IMR-90 (cell line): ENCODE measurements around the gene POU2F1. TPM values are rescaled to one million over a fixed set of nuclear protein-coding genes. Genes with fewer than 3 reads are reported as not detected.

ENCODE experiments used
- ATAC-seq: fragments of 200-7000 bp; cut with Tn5 transposase; 2 replicates; pipeline ENCODE4 v1.9.1; 2020; ENCODE audit warnings: low read depth, mild to moderate bottlenecking, moderate library complexity
- BruUV-seq: library from RNA; stranded (reverse); fragments of 400-500 nt; replicated peaks from 2 replicates; lab custom pipeline; 2021; lab: Mats Ljungman, UMichigan
- CTCF ChIA-PET: fragments of 300-600 bp; formaldehyde crosslinking; extraction: SDS; loops from one replicate; lab custom pipeline; 2021; ENCODE audit warnings: antibody characterized with exemption; lab: Yijun Ruan, JAX
- POLR2A ChIA-PET: fragments of 300-600 bp; sonication (Branson Sonifier 250); formaldehyde crosslinking; loops from one replicate; lab custom pipeline; 2022; ENCODE audit warnings: antibody characterized with exemption; ENCODE audit not compliant: unreplicated experiment; lab: Charles Lee
- DNase-seq: peaks from one replicate; pipeline ENCODE4 v3.0.0; 2013
- H2AFZ ChIP-seq: replicated peaks from 2 replicates; pipeline ENCODE3; 2013; ENCODE audit warnings: low read length, mild to moderate bottlenecking; ENCODE audit not compliant: poor library complexity
- H2AK5ac ChIP-seq: 2 replicates; pipeline ENCODE4 v1.6.1; 2013; ENCODE audit warnings: low read depth, low read length, inconsistent platforms
- H2AK9ac ChIP-seq: replicated peaks from 2 replicates; pipeline ENCODE3; 2013; ENCODE audit warnings: mild to moderate bottlenecking, low read depth, low read length, moderate library complexity; ENCODE audit not compliant: poor library complexity
- H2BK120ac ChIP-seq: 2 replicates; pipeline ENCODE4 v1.6.1; 2013; ENCODE audit warnings: low read depth, low read length, inconsistent platforms
- H2BK15ac ChIP-seq: 3 replicates; pipeline ENCODE4 v1.6.1; 2013; ENCODE audit warnings: low read depth, low read length, inconsistent platforms
- H2BK20ac ChIP-seq: 2 replicates; pipeline ENCODE4 v1.6.1; 2013; ENCODE audit warnings: low read depth, mild to moderate bottlenecking, inconsistent platforms, low read length, moderate library complexity
- H2BK5ac ChIP-seq: 2 replicates; pipeline ENCODE4 v1.6.1; 2013; ENCODE audit warnings: mild to moderate bottlenecking, low read depth, low read length, inconsistent platforms; ENCODE audit not compliant: poor library complexity, severe bottlenecking
- H3K14ac ChIP-seq: replicated peaks from 2 replicates; pipeline ENCODE4 v1.6.1; 2013; ENCODE audit warnings: low read depth, low read length, inconsistent platforms
- H3K18ac ChIP-seq: 2 replicates; pipeline ENCODE4 v1.6.1; 2013; ENCODE audit warnings: low read depth, low read length, control low read depth
- H3K23ac ChIP-seq: 2 replicates; pipeline ENCODE4 v1.6.1; 2013; ENCODE audit warnings: low read depth, low read length, inconsistent platforms
- H3K27ac ChIP-seq: 2 replicates; pipeline ENCODE4 v1.5.1; 2013; ENCODE audit warnings: mild to moderate bottlenecking, control low read depth, low read length; ENCODE audit not compliant: insufficient read depth
- H3K27me3 ChIP-seq: 2 replicates; pipeline ENCODE4 v1.6.1; 2013; ENCODE audit warnings: low read length; ENCODE audit not compliant: control insufficient read depth, insufficient read depth
- H3K36me3 ChIP-seq: 2 replicates; pipeline ENCODE4 v1.6.1; 2013; ENCODE audit warnings: low read length, mixed read lengths; ENCODE audit not compliant: control insufficient read depth, insufficient read depth
- H3K4ac ChIP-seq: 2 replicates; pipeline ENCODE4 v1.6.1; 2013; ENCODE audit warnings: low read depth, low read length, inconsistent platforms
- H3K4me1 ChIP-seq: 2 replicates; pipeline ENCODE4 v1.6.1; 2013; ENCODE audit warnings: low read length, mixed read lengths; ENCODE audit not compliant: control insufficient read depth, insufficient read depth
- H3K4me2 ChIP-seq: 2 replicates; pipeline ENCODE4 v1.6.1; 2013; ENCODE audit warnings: low read depth, mild to moderate bottlenecking, control low read depth, low read length, moderate library complexity
- H3K4me3 ChIP-seq: 2 replicates; pipeline ENCODE4 v1.5.1; 2013; ENCODE audit warnings: low read depth, mild to moderate bottlenecking, control low read depth, low read length, moderate library complexity; ENCODE audit not compliant: insufficient read depth
- H3K56ac ChIP-seq: 2 replicates; pipeline ENCODE4 v1.6.1; 2013; ENCODE audit warnings: low read length, inconsistent platforms; ENCODE audit not compliant: insufficient read depth; ENCODE audit errors: extremely low read depth
- H3K79me1 ChIP-seq, 2 experiments: 2 replicates each; pipeline ENCODE4 v1.6.1; 2013; ENCODE audit warnings: low read length in 2 of 2, inconsistent platforms in 1 of 2, low read depth in 1 of 2
- H3K9ac ChIP-seq: 2 replicates; pipeline ENCODE4 v1.6.1; 2013; ENCODE audit warnings: low read depth, low read length, control low read depth
- H3K9me1 ChIP-seq: 2 replicates; pipeline ENCODE4 v1.6.1; 2013; ENCODE audit warnings: low read length, inconsistent platforms; ENCODE audit not compliant: insufficient read depth
- H3K9me3 ChIP-seq: 2 replicates; pipeline ENCODE4 v1.6.1; 2013; ENCODE audit warnings: low read length; ENCODE audit not compliant: control insufficient read depth, insufficient read depth
- H4K20me1 ChIP-seq: 2 replicates; pipeline ENCODE4 v1.6.1; 2013; ENCODE audit warnings: low read length, inconsistent platforms; ENCODE audit not compliant: insufficient read depth
- H4K5ac ChIP-seq: 2 replicates; pipeline ENCODE4 v1.6.1; 2013; ENCODE audit warnings: mild to moderate bottlenecking, low read depth, low read length, control low read depth
- H4K8ac ChIP-seq, 2 experiments: 2 replicates each; pipeline ENCODE4 v1.6.1; 2013; ENCODE audit warnings: low read depth in 2 of 2, low read length in 2 of 2, control low read depth in 1 of 2, inconsistent platforms in 1 of 2
- H4K91ac ChIP-seq: 2 replicates; pipeline ENCODE4 v1.6.1; 2013; ENCODE audit warnings: low read depth, low read length, inconsistent platforms; ENCODE audit not compliant: insufficient read depth
- CEBPB ChIP-seq: IDR thresholded peaks from 2 replicates; pipeline ENCODE4 v1.6.1; 2012; ENCODE audit warnings: low read depth, low read length, improper control_type of control experiment
- CHD1 ChIP-seq: IDR thresholded peaks from 2 replicates; pipeline ENCODE4 v1.6.1; 2012; ENCODE audit warnings: low read depth, low read length, improper control_type of control experiment
- WGBS, 2 experiments: methylation state at CpG; one replicate each; pipeline versions ENCODE4 v1.1.5 to v1.1.7; 2013; ENCODE audit warnings: missing lambda C conversion rate in 2 of 2; ENCODE audit not compliant: insufficient read length in 1 of 2; ENCODE audit errors: extremely low coverage in 2 of 2; 5-methylcytosine and 5-hydroxymethylcytosine counted together
- dilution Hi-C: fragments of 300-500 bp; cut with HindIII; formaldehyde crosslinking; loops from one replicate; pipeline ENCODE4 v1.14.3; 2018; ENCODE audit warnings: low sequenced_read_pairs; ENCODE audit not compliant: unreplicated experiment
- in situ Hi-C: fragments of 300-500 bp; cut with MboI; formaldehyde crosslinking; loops from 3 replicates; pipeline ENCODE4 v1.14.3; 2019; ENCODE audit warnings: low sequenced_read_pairs, inconsistent platforms, mixed read lengths
- intact Hi-C: fragments of 100-400 bp; cut with micrococcal nuclease; formaldehyde crosslinking; loops from 2 replicates; pipeline ENCODE4 v1.10.0; 2022
- polyA plus RNA-seq, 3 experiments: library from polyadenylated mRNA; depleted of rRNA; stranded (reverse); fragments of >200 nt; gene quantifications; 2 replicates each; pipeline ENCODE4 v1.2.3, GENCODE V29; 2012; ENCODE audit warnings: low replicate concordance in 1 of 3
- total RNA-seq: library from RNA; depleted of rRNA; stranded (reverse); fragments of >200 nt; gene quantifications from 2 replicates; pipeline ENCODE4 v1.2.3, GENCODE V29; 2012

Gene POU2F1
- total and polyA plus RNA-seq, 2 of the 4 experiments (the other 2 are of a cell fraction) = 1.2 to 3.4 TPM

DNA sequence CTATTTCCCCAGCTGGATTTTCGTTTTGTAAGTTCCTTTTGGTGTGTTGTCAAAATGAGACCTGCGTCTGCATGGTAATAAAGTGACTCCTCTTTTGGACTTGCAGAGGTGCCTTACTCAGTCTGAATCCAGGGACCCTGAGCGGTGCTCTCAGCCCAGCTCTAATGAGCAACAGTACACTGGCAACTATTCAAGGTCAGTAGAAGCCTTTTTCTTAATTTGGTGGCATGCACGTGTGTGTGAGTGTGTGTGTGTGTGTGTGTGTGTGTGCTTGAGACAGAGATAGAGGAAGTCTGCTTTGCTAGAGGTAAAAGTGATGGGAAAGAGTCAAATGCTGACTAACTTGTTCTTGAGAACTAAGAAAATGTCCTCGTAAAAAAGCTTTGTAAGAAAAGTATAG is 192.2 kb downstream of the POU2F1 start:
- no peak overlapping the region for H3K27ac ChIP-seq
- ChIA-PET POLR2A (no interaction called here), CTCF (no interaction called here)
- H2BK120ac ChIP-seq = no peak overlapping the region
- no peak overlapping the region for H2AK9ac ChIP-seq
- no peak overlapping the region for H3K4me3 ChIP-seq
- no peaks in the 10 kb centered on the region for H3K79me1 ChIP-seq
- no peak overlapping the region for H2BK20ac ChIP-seq
- H3K36me3 ChIP-seq = peaks cover 13% of the 10 kb centered on the region
- no peak for ATAC-seq
- no peaks in the 10 kb centered on the region for H3K9me1 ChIP-seq
- H3K9ac ChIP-seq = no peak overlapping the region
- no peak overlapping the region for H2BK15ac ChIP-seq
- no peak overlapping the region for H3K4ac ChIP-seq
- no peak for DNase-seq
- no peak overlapping the region for H3K18ac ChIP-seq
- no peaks in the 10 kb centered on the region for H3K9me3 ChIP-seq
- in situ Hi-C loops = no loop called here
- dilution Hi-C loops = no loop called here
- H3K4me1 ChIP-seq = no peaks in the 10 kb centered on the region
- intact Hi-C loops = no loop called here
- no peak overlapping the region for H4K5ac ChIP-seq
- no peak overlapping the region for H2BK5ac ChIP-seq
- 85% methylated on average over 2 of the region's 5 CpGs; no CpG with 5 or more reads in 1 of the 2 experiments for WGBS, 2 experiments
- no peak overlapping the region for H3K23ac ChIP-seq
- no peak overlapping the region for H3K14ac ChIP-seq
- no peaks in the 10 kb centered on the region for H4K20me1 ChIP-seq
- no peak overlapping the region for H2AFZ ChIP-seq
- TF ChIP-seq CEBPB (no peak), CHD1 (no peak)
- H3K56ac ChIP-seq = no peak overlapping the region
- BruUV-seq = no TSS peak
- H4K91ac ChIP-seq = no peak overlapping the region
- no peak overlapping the region for H4K8ac ChIP-seq
- no peak overlapping the region for H3K4me2 ChIP-seq
- H2AK5ac ChIP-seq = no peak overlapping the region
- H3K27me3 ChIP-seq = no peaks in the 10 kb centered on the region
